Loucy (cell line): ENCODE data around the gene ZRANB1.

Source experiments
- H2AFZ ChIP-seq: fragments of 200-600 bp; sonication (generic); 2 replicates; pipeline ENCODE4 v1.6.0; 2016; ENCODE audit warnings: antibody characterized with exemption, mild to moderate bottlenecking, low read length, moderate library complexity
- H3F3A ChIP-seq: fragments of 200-600 bp; 2 replicates; pipeline ENCODE4 v1.6.0; 2016; ENCODE audit warnings: antibody characterized with exemption, low read depth, mild to moderate bottlenecking
- H3K27me3 ChIP-seq: fragments of 200-600 bp; sonication (generic); 2 replicates; pipeline ENCODE4 v1.6.1; 2014; ENCODE audit warnings: low read length, mild to moderate bottlenecking; ENCODE audit not compliant: insufficient read depth, poor library complexity, severe bottlenecking
- H3K36me3 ChIP-seq: fragments of 200-600 bp; sonication (generic); 2 replicates; pipeline ENCODE4 v1.6.1; 2016; ENCODE audit warnings: low read length; ENCODE audit not compliant: insufficient read depth
- H3K4me1 ChIP-seq: fragments of 200-600 bp; sonication (generic); 2 replicates; pipeline ENCODE4 v1.5.1; 2014; ENCODE audit warnings: low read length, mild to moderate bottlenecking; ENCODE audit not compliant: insufficient read depth, poor library complexity, severe bottlenecking
- H3K4me2 ChIP-seq: fragments of 200-600 bp; sonication (generic); 2 replicates; pipeline ENCODE4 v1.6.0; 2014; ENCODE audit warnings: antibody characterized with exemption, low read length, low read depth, mild to moderate bottlenecking; ENCODE audit not compliant: poor library complexity, severe bottlenecking
- H3K4me3 ChIP-seq: fragments of 200-600 bp; sonication (generic); 2 replicates; pipeline ENCODE4 v1.5.1; 2014; ENCODE audit warnings: low read length, mild to moderate bottlenecking, mixed read lengths; ENCODE audit not compliant: poor library complexity, severe bottlenecking
- H3K79me2 ChIP-seq: fragments of 200-600 bp; sonication (generic); 2 replicates; pipeline ENCODE4 v1.6.1; 2014; ENCODE audit warnings: low read length; ENCODE audit not compliant: insufficient read depth
- H3K9ac ChIP-seq: fragments of 200-600 bp; sonication (generic); 2 replicates; pipeline ENCODE4 v1.6.0; 2014; ENCODE audit warnings: mild to moderate bottlenecking, low read depth, low read length, moderate library complexity; ENCODE audit not compliant: poor library complexity, severe bottlenecking
- H3K9me2 ChIP-seq: fragments of 200-600 bp; sonication (generic); replicated peaks from 2 replicates; pipeline ENCODE4 v1.6.1; 2016; ENCODE audit warnings: low read depth, low read length, mixed read lengths
- H3K9me3 ChIP-seq: fragments of 200-600 bp; sonication (generic); 2 replicates; pipeline ENCODE4 v1.6.1; 2014; ENCODE audit warnings: mild to moderate bottlenecking, antibody characterized with exemption, low read length, low read depth; ENCODE audit not compliant: insufficient read depth
- H4K20me1 ChIP-seq: fragments of 200-600 bp; sonication (generic); 2 replicates; pipeline ENCODE4 v1.6.0; 2014; ENCODE audit warnings: antibody characterized with exemption, low read length, mild to moderate bottlenecking; ENCODE audit not compliant: insufficient read depth, poor library complexity, severe bottlenecking
- EZH2phosphoT487 ChIP-seq: fragments of 200-600 bp; IDR thresholded peaks from 2 replicates; pipeline ENCODE4 v1.6.1; 2018; ENCODE audit warnings: antibody characterized with exemption, mild to moderate bottlenecking, moderate library complexity, borderline replicate concordance
- TF ChIP-seq, protein P1 (sequence below): fragments of 200-600 bp; sonication (generic); conservative IDR thresholded peaks from 2 replicates; pipeline ENCODE4 v1.5.1; 2014; ENCODE audit warnings: mild to moderate bottlenecking, antibody characterized with exemption, low read length

The ZRANB1 gene

DNA sequence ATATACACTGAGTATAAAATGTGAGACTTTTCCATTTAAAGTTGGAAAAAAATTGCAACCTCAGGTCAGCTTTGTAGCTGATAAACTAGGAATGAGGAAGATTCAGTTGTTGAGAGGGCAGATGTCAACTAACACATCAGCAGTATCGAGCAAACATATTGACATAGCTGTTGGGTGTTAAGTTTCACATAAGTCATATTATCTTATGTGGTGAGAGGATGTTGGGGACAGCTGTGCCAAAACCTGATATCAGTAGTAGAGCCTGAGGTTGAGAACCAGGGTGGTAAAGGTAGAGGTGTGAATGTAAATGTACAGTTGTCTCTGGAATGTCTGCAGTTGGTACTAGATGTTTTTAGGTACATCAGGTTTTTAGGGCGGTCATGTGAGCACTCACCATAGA, 5.0 kb downstream of the ZRANB1 start:
- H3K9me2 ChIP-seq, result no peaks in the 10 kb centered on the region
- no peak overlapping the region for H3K9ac ChIP-seq
- no peak for TF ChIP-seq EZH2phosphoT487
- TF ChIP-seq, protein P1, sequence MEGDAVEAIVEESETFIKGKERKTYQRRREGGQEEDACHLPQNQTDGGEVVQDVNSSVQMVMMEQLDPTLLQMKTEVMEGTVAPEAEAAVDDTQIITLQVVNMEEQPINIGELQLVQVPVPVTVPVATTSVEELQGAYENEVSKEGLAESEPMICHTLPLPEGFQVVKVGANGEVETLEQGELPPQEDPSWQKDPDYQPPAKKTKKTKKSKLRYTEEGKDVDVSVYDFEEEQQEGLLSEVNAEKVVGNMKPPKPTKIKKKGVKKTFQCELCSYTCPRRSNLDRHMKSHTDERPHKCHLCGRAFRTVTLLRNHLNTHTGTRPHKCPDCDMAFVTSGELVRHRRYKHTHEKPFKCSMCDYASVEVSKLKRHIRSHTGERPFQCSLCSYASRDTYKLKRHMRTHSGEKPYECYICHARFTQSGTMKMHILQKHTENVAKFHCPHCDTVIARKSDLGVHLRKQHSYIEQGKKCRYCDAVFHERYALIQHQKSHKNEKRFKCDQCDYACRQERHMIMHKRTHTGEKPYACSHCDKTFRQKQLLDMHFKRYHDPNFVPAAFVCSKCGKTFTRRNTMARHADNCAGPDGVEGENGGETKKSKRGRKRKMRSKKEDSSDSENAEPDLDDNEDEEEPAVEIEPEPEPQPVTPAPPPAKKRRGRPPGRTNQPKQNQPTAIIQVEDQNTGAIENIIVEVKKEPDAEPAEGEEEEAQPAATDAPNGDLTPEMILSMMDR, result no peak
- no peaks in the 10 kb centered on the region for H3F3A ChIP-seq
- H3K36me3 ChIP-seq, result peaks cover 24% of the 10 kb centered on the region; the same call in 1 of the 2 replicates
- no peak overlapping the region for H3K4me2 ChIP-seq
- H4K20me1 ChIP-seq, result peaks cover 66% of the 10 kb centered on the region
- H3K27me3 ChIP-seq, result no peaks in the 10 kb centered on the region
- H3K4me3 ChIP-seq, result no peak overlapping the region
- no peaks in the 10 kb centered on the region for H3K9me3 ChIP-seq
- H3K4me1 ChIP-seq, result peaks cover 6% of the 10 kb centered on the region
- no peak overlapping the region for H2AFZ ChIP-seq
- peaks cover 93% of the 10 kb centered on the region for H3K79me2 ChIP-seq

GRCh38 chr10:124949543-124949942, 7.6 kb downstream of the ZRANB1 start:
- H3K9ac ChIP-seq, result no peak overlapping the region
- peaks cover 16% of the 10 kb centered on the region; the same call in 1 of the 2 replicates for H3K36me3 ChIP-seq
- no peaks in the 10 kb centered on the region for H3F3A ChIP-seq
- no peaks in the 10 kb centered on the region for H3K9me3 ChIP-seq
- H3K4me2 ChIP-seq, result no peak overlapping the region
- no peak overlapping the region for H3K4me3 ChIP-seq
- H2AFZ ChIP-seq, result no peak overlapping the region
- peaks cover 66% of the 10 kb centered on the region for H4K20me1 ChIP-seq
- TF ChIP-seq, protein P1, result no peak
- TF ChIP-seq EZH2phosphoT487, result no peak
- no peaks in the 10 kb centered on the region for H3K9me2 ChIP-seq
- H3K79me2 ChIP-seq, result peaks cover 93% of the 10 kb centered on the region
- no peaks in the 10 kb centered on the region for H3K27me3 ChIP-seq
- H3K4me1 ChIP-seq, result no peaks in the 10 kb centered on the region

GRCh38 chr10:124952123-124952522, 10.2 kb downstream of the ZRANB1 start:
- Histone ChIP-seq H3K4me3 (no peak overlapping the region), H3F3A (no peaks in the 10 kb centered on the region), H3K36me3 (peaks cover 9% of the 10 kb centered on the region; the same call in 1 of the 2 replicates), H2AFZ (no peak overlapping the region), H3K9me3 (no peaks in the 10 kb centered on the region), H3K4me1 (peaks cover 9% of the 10 kb centered on the region), H3K9me2 (no peaks in the 10 kb centered on the region), H3K4me2 (no peak overlapping the region), H3K9ac (no peak overlapping the region), H4K20me1 (peaks cover 67% of the 10 kb centered on the region), H3K79me2 (peaks cover 90% of the 10 kb centered on the region), H3K27me3 (no peaks in the 10 kb centered on the region)
- no peak for TF ChIP-seq EZH2phosphoT487
- TF ChIP-seq, protein P1, result no peak
